Adipocyte (in vitro differentiated cells): ENCODE data around the gene C1orf198.

ENCODE experiments used
- DNase-seq: peaks from one replicate; pipeline ENCODE4 v3.0.0-alpha.2; 2015; ENCODE audit warnings: low read depth
- H3K27me3 ChIP-seq: replicated peaks from 2 replicates; pipeline ENCODE4 v1.7.0; 2013; ENCODE audit warnings: mild to moderate bottlenecking, low read length, moderate library complexity; ENCODE audit not compliant: control insufficient read depth, insufficient read depth
- H3K36me3 ChIP-seq: 2 replicates; pipeline ENCODE4 v1.7.0; 2013; ENCODE audit warnings: low read length, mild to moderate bottlenecking, moderate library complexity; ENCODE audit not compliant: control insufficient read depth, insufficient read depth, severe bottlenecking
- H3K4me1 ChIP-seq: 2 replicates; pipeline ENCODE4 v1.7.0; 2013; ENCODE audit warnings: mild to moderate bottlenecking, low read length, moderate library complexity; ENCODE audit not compliant: control insufficient read depth, insufficient read depth
- H3K4me3 ChIP-seq: 2 replicates; pipeline ENCODE4 v1.7.0; 2013; ENCODE audit warnings: mild to moderate bottlenecking, low read length, moderate library complexity
- H3K9ac ChIP-seq: 2 replicates; pipeline ENCODE4 v1.7.0; 2013; ENCODE audit warnings: mild to moderate bottlenecking, low read length, moderate library complexity
- H3K9me3 ChIP-seq: 2 replicates; pipeline ENCODE4 v1.7.0; 2013; ENCODE audit warnings: mild to moderate bottlenecking, low read length, moderate library complexity; ENCODE audit not compliant: control insufficient read depth

The C1orf198 gene

GRCh38 chr1:230827801-230828200, 40.5 kb downstream of the C1orf198 start:
- DNase-seq, result no peak
- Histone ChIP-seq H3K4me1 (peaks cover 72% of the 10 kb centered on the region), H3K36me3 (no peaks in the 10 kb centered on the region), H3K27me3 (no peaks in the 10 kb centered on the region), H3K9ac (peak overlapping the region; percentile 1), H3K4me3 (no peak overlapping the region), H3K9me3 (no peaks in the 10 kb centered on the region)

GRCh38 chr1:230827081-230827681, 41.1 kb downstream of the C1orf198 start:
- no peak for DNase-seq
- H3K27me3 ChIP-seq, result no peaks in the 10 kb centered on the region
- H3K9me3 ChIP-seq, result no peaks in the 10 kb centered on the region
- no peak overlapping the region for H3K4me3 ChIP-seq
- H3K36me3 ChIP-seq, result no peaks in the 10 kb centered on the region
- H3K4me1 ChIP-seq, result peaks cover 72% of the 10 kb centered on the region
- peak overlapping the region; percentile 1 for H3K9ac ChIP-seq

- Histone ChIP-seq H3K27me3 (no peaks in the 10 kb centered on the region), H3K4me1 (peaks cover 64% of the 10 kb centered on the region), H3K9me3 (no peaks in the 10 kb centered on the region), H3K36me3 (no peaks in the 10 kb centered on the region), H3K9ac (peak overlapping the region; percentile 59), H3K4me3 (peak overlapping the region; percentile 35)
- no peak for DNase-seq
Observed at GRCh38 chr1:230826166-230826875, 42.0 kb downstream of the C1orf198 start.

GRCh38 chr1:230825761-230826160, 42.6 kb downstream of the C1orf198 start:
- no peaks in the 10 kb centered on the region for H3K9me3 ChIP-seq
- DNase-seq, result no peak
- no peaks in the 10 kb centered on the region for H3K36me3 ChIP-seq
- peak overlapping the region; percentile 35 for H3K4me3 ChIP-seq
- H3K9ac ChIP-seq, result peak overlapping the region; percentile 59
- H3K27me3 ChIP-seq, result no peaks in the 10 kb centered on the region
- H3K4me1 ChIP-seq, result peaks cover 63% of the 10 kb centered on the region

- DNase-seq, result peak; percentile 89
Observed at GRCh38 chr1:230824919-230825721, 43.2 kb downstream of the C1orf198 start.

GRCh38 chr1:230824551-230824918, 43.8 kb downstream of the C1orf198 start:
- DNase-seq, result peak; percentile 36
- H3K4me1 ChIP-seq, result peaks cover 63% of the 10 kb centered on the region
- H3K9ac ChIP-seq, result peak overlapping the region; percentile 34
- no peaks in the 10 kb centered on the region for H3K36me3 ChIP-seq
- H3K9me3 ChIP-seq, result no peaks in the 10 kb centered on the region
- H3K4me3 ChIP-seq, result peak overlapping the region; percentile 35
- H3K27me3 ChIP-seq, result no peaks in the 10 kb centered on the region

More at GRCh38 chr1:230824919-230825721, 43.2 kb downstream of the C1orf198 start:
- peak overlapping the region; percentile 35 for H3K4me3 ChIP-seq
- peaks cover 63% of the 10 kb centered on the region for H3K4me1 ChIP-seq
- H3K9me3 ChIP-seq, result no peaks in the 10 kb centered on the region
- peak overlapping the region; percentile 59 for H3K9ac ChIP-seq
- H3K27me3 ChIP-seq, result no peaks in the 10 kb centered on the region
- no peaks in the 10 kb centered on the region for H3K36me3 ChIP-seq

- Histone ChIP-seq H3K9ac (peak overlapping the region; percentile 17), H3K27me3 (no peaks in the 10 kb centered on the region), H3K9me3 (no peaks in the 10 kb centered on the region), H3K36me3 (no peaks in the 10 kb centered on the region), H3K4me3 (no peak overlapping the region), H3K4me1 (peaks cover 63% of the 10 kb centered on the region)
- no peak for DNase-seq
Observed at GRCh38 chr1:230823931-230824381, 44.4 kb downstream of the C1orf198 start.

GRCh38 chr1:230823426-230823825, 44.9 kb downstream of the C1orf198 start:
- Histone ChIP-seq H3K9ac (peak overlapping the region; percentile 17), H3K36me3 (no peaks in the 10 kb centered on the region), H3K27me3 (no peaks in the 10 kb centered on the region), H3K4me3 (no peak overlapping the region), H3K4me1 (peaks cover 62% of the 10 kb centered on the region), H3K9me3 (no peaks in the 10 kb centered on the region)
- peak; percentile 53 for DNase-seq

GRCh38 chr1:230822092-230822581, 46.2 kb downstream of the C1orf198 start:
- Histone ChIP-seq H3K36me3 (no peaks in the 10 kb centered on the region), H3K4me1 (peaks cover 49% of the 10 kb centered on the region), H3K27me3 (no peaks in the 10 kb centered on the region), H3K9me3 (no peaks in the 10 kb centered on the region), H3K9ac (no peak overlapping the region), H3K4me3 (no peak overlapping the region)
- DNase-seq, result peak; percentile 85

- Histone ChIP-seq H3K9ac (no peak overlapping the region), H3K36me3 (no peaks in the 10 kb centered on the region), H3K27me3 (no peaks in the 10 kb centered on the region), H3K9me3 (no peaks in the 10 kb centered on the region), H3K4me3 (no peak overlapping the region), H3K4me1 (peaks cover 41% of the 10 kb centered on the region)
- DNase-seq, result no peak
Observed at GRCh38 chr1:230821346-230821745, 47.0 kb downstream of the C1orf198 start.

- Histone ChIP-seq H3K4me1 (peaks cover 33% of the 10 kb centered on the region), H3K9ac (no peak overlapping the region), H3K4me3 (no peak overlapping the region), H3K36me3 (no peaks in the 10 kb centered on the region), H3K9me3 (no peaks in the 10 kb centered on the region), H3K27me3 (no peaks in the 10 kb centered on the region)
- no peak for DNase-seq
Observed at GRCh38 chr1:230820568-230820967, 47.8 kb downstream of the C1orf198 start.
